GM18511 (cell line): ENCODE data around the gene PSPH.
A peak's percentile ranks its signal among the peaks of the same experiment; 100 is the strongest.

Source experiments
- ATAC-seq: cut with Tn5 transposase; IDR thresholded peaks from one replicate; pipeline ENCODE4 v1.9.1; 2021; ENCODE audit warnings: mild to moderate bottlenecking, moderate library complexity; ENCODE audit not compliant: unreplicated experiment

The PSPH gene

GRCh38 chr7:56007891-56008290 lies 43.4 kb downstream of the PSPH start:
- ATAC-seq, result no peak

GRCh38 chr7:56007167-56007652 lies 44.0 kb downstream of the PSPH start:
- ATAC-seq, result no peak

- ATAC-seq, result no peak
Observed at GRCh38 chr7:56003749-56004148, 47.5 kb downstream of the PSPH start.

- ATAC-seq, result no peak
Observed at GRCh38 chr7:55996856-55997500, 54.3 kb downstream of the PSPH start.

GRCh38 chr7:55992346-55992745 lies 58.9 kb downstream of the PSPH start:
- no peak for ATAC-seq

GRCh38 chr7:55983537-55983936 lies 67.7 kb downstream of the PSPH start:
- ATAC-seq, result no peak

- ATAC-seq, result no peak
Observed at GRCh38 chr7:55980266-55980665, 71.0 kb downstream of the PSPH start.

GRCh38 chr7:55977831-55978230 lies 73.4 kb downstream of the PSPH start:
- no peak for ATAC-seq

- ATAC-seq, result no peak
Observed at GRCh38 chr7:55975988-55976633, 75.1 kb downstream of the PSPH start.

- ATAC-seq, result no peak
Observed at GRCh38 chr7:55973747-55974250, 77.4 kb downstream of the PSPH start.

GRCh38 chr7:55970978-55971377 lies 80.3 kb downstream of the PSPH start:
- no peak for ATAC-seq

GRCh38 chr7:55970561-55970960 lies 80.7 kb downstream of the PSPH start:
- ATAC-seq, result no peak

- no peak for ATAC-seq
Observed at GRCh38 chr7:55969391-55969790, 81.9 kb downstream of the PSPH start.

- no peak for ATAC-seq
Observed at GRCh38 chr7:55966851-55967250, 84.4 kb downstream of the PSPH start.

GRCh38 chr7:55965805-55966421 lies 85.3 kb downstream of the PSPH start:
- ATAC-seq, result no peak

GRCh38 chr7:55965100-55965470 lies 86.2 kb downstream of the PSPH start:
- no peak for ATAC-seq

- peak; percentile 84 for ATAC-seq
Observed at GRCh38 chr7:55964261-55965099, 86.8 kb downstream of the PSPH start, which contains the start of gene NIPSNAP2. TSS of gene NIPSNAP2 (plus strand) at chr7:55964585. CDS start at chr7:55964610, 25 bp downstream.

GRCh38 chr7:55963584-55964168 lies 87.6 kb downstream of the PSPH start:
- ATAC-seq, result no peak

GRCh38 chr7:55962014-55962413 lies 89.2 kb downstream of the PSPH start:
- ATAC-seq, result no peak
